IPS-15b (cell line): ENCODE measurements around the gene OR51B5.
"Not testable (repeated sequence)": the region's sequence is repeated elsewhere in the genome, so short reads cannot be mapped to it uniquely, and the experiment has no call there.

Source experiments
- H3K27me3 ChIP-seq: one replicate; pipeline ENCODE4 v1.6.1; 2013; ENCODE audit warnings: low read length; ENCODE audit not compliant: control insufficient read depth, insufficient read depth
- H3K36me3 ChIP-seq: one replicate; pipeline ENCODE4 v1.6.1; 2013; ENCODE audit warnings: low read length; ENCODE audit not compliant: control insufficient read depth, insufficient read depth
- H3K4me1 ChIP-seq: one replicate; pipeline ENCODE4 v1.6.1; 2013; ENCODE audit warnings: mild to moderate bottlenecking, low read length; ENCODE audit not compliant: control insufficient read depth, insufficient read depth
- H3K4me3 ChIP-seq: one replicate; pipeline ENCODE4 v1.5.1; 2013; ENCODE audit warnings: low read depth, low read length
- H3K9ac ChIP-seq: one replicate; pipeline ENCODE4 v1.6.1; 2013; ENCODE audit warnings: low read depth, mild to moderate bottlenecking, low read length
- H3K9me3 ChIP-seq: one replicate; pipeline ENCODE4 v1.6.1; 2013; ENCODE audit warnings: mild to moderate bottlenecking, low read length; ENCODE audit not compliant: control insufficient read depth, insufficient read depth

OR51B5 gene

GRCh38 chr11:5363679-5364078 is 20.4 kb upstream of the OR51B5 start:
- Histone ChIP-seq H3K9me3 (no peaks in the 10 kb centered on the region), H3K36me3 (no peaks in the 10 kb centered on the region), H3K27me3 (no peaks in the 10 kb centered on the region), H3K9ac (no peak overlapping the region), H3K4me3 (no peak overlapping the region), H3K4me1 (no peaks in the 10 kb centered on the region)

GRCh38 chr11:5362017-5362625 is 18.8 kb upstream of the OR51B5 start:
- Histone ChIP-seq H3K36me3 (no peaks in the 10 kb centered on the region), H3K4me1 (no peaks in the 10 kb centered on the region), H3K9ac (no peak overlapping the region), H3K9me3 (no peaks in the 10 kb centered on the region), H3K4me3 (no peak overlapping the region), H3K27me3 (no peaks in the 10 kb centered on the region)

- H3K4me1 ChIP-seq, H3K27me3 ChIP-seq, H3K9me3 ChIP-seq, H3K4me3 ChIP-seq, H3K36me3 ChIP-seq, H3K9ac ChIP-seq: not testable (repeated sequence)
Measured at GRCh38 chr11:5356031-5356430, 12.7 kb upstream of the OR51B5 start.

GRCh38 chr11:5351208-5351607 is 7.9 kb upstream of the OR51B5 start, which contains the start of gene OR51B6:
Gene OR51B6 (plus strand): TSS chr11:5351508. CDS start chr11:5351508, 0 bp downstream.
- no peaks in the 10 kb centered on the region for H3K9me3 ChIP-seq
- no peaks in the 10 kb centered on the region for H3K36me3 ChIP-seq
- H3K4me1 ChIP-seq: no peaks in the 10 kb centered on the region
- no peak within 1 kb of the TSS for H3K4me3 ChIP-seq
- H3K27me3 ChIP-seq: no peaks in the 10 kb centered on the region
- H3K9ac ChIP-seq: no peak within 1 kb of the TSS

GRCh38 chr11:5349550-5349949 is 6.2 kb upstream of the OR51B5 start:
- no peaks in the 10 kb centered on the region for H3K4me1 ChIP-seq
- H3K9ac ChIP-seq: no peak overlapping the region
- H3K4me3 ChIP-seq: no peak overlapping the region
- no peaks in the 10 kb centered on the region for H3K27me3 ChIP-seq
- H3K9me3 ChIP-seq: no peaks in the 10 kb centered on the region
- H3K36me3 ChIP-seq: no peaks in the 10 kb centered on the region

- H3K36me3 ChIP-seq: no peaks in the 10 kb centered on the region
- no peaks in the 10 kb centered on the region for H3K27me3 ChIP-seq
- no peak overlapping the region for H3K4me3 ChIP-seq
- H3K9ac ChIP-seq: no peak overlapping the region
- peaks cover 2% of the 10 kb centered on the region for H3K4me1 ChIP-seq
- no peaks in the 10 kb centered on the region for H3K9me3 ChIP-seq
Measured at GRCh38 chr11:5348551-5349194, 5.3 kb upstream of the OR51B5 start.

GRCh38 chr11:5345831-5346230 is 2.5 kb upstream of the OR51B5 start:
- no peaks in the 10 kb centered on the region for H3K36me3 ChIP-seq
- peaks cover 4% of the 10 kb centered on the region for H3K4me1 ChIP-seq
- H3K9me3 ChIP-seq: no peaks in the 10 kb centered on the region
- H3K4me3 ChIP-seq: no peak overlapping the region
- no peaks in the 10 kb centered on the region for H3K27me3 ChIP-seq
- H3K9ac ChIP-seq: no peak overlapping the region

GRCh38 chr11:5339771-5340322 is 3.5 kb downstream of the OR51B5 start:
- Histone ChIP-seq H3K27me3 (no peaks in the 10 kb centered on the region), H3K36me3 (no peaks in the 10 kb centered on the region), H3K4me1 (peaks cover 4% of the 10 kb centered on the region), H3K9ac (no peak overlapping the region), H3K9me3 (no peaks in the 10 kb centered on the region), H3K4me3 (no peak overlapping the region)

GRCh38 chr11:5337253-5337652 is 6.1 kb downstream of the OR51B5 start:
- not testable (repeated sequence) for H3K9ac ChIP-seq, H3K4me1 ChIP-seq

GRCh38 chr11:5336331-5336730 is 7.0 kb downstream of the OR51B5 start:
- Histone ChIP-seq H3K4me1 (no peaks in the 10 kb centered on the region), H3K9ac (no peak overlapping the region), H3K36me3 (no peaks in the 10 kb centered on the region), H3K4me3 (no peak overlapping the region), H3K9me3 (no peaks in the 10 kb centered on the region), H3K27me3 (no peaks in the 10 kb centered on the region)

More at GRCh38 chr11:5337253-5337652, 6.1 kb downstream of the OR51B5 start:
- H3K9me3 ChIP-seq, H3K36me3 ChIP-seq, H3K27me3 ChIP-seq, H3K4me3 ChIP-seq: not testable (repeated sequence)

- no peaks in the 10 kb centered on the region for H3K9me3 ChIP-seq
Measured at GRCh38 chr11:5335170-5335569, 8.2 kb downstream of the OR51B5 start.

GRCh38 chr11:5324197-5324596 is 19.1 kb downstream of the OR51B5 start, which contains the start of gene OR51B2:
Gene OR51B2 (minus strand): TSS chr11:5324297. CDS start chr11:5324297, 0 bp downstream.
- no peaks in the 10 kb centered on the region for H3K9me3 ChIP-seq
- H3K36me3 ChIP-seq: no peaks in the 10 kb centered on the region
- no peak within 1 kb of the TSS for H3K4me3 ChIP-seq
- H3K9ac ChIP-seq: no peak within 1 kb of the TSS
- no peaks in the 10 kb centered on the region for H3K27me3 ChIP-seq
- H3K4me1 ChIP-seq: no peaks in the 10 kb centered on the region

More at GRCh38 chr11:5335170-5335569, 8.2 kb downstream of the OR51B5 start:
- Histone ChIP-seq H3K4me1 (no peaks in the 10 kb centered on the region), H3K9ac (no peak overlapping the region), H3K36me3 (no peaks in the 10 kb centered on the region), H3K4me3 (no peak overlapping the region), H3K27me3 (no peaks in the 10 kb centered on the region)
